Measurements from ENCODE around the gene BCL2L15.

BCL2L15 gene

GRCh38 chr1:113886417-113887401, 672 bp downstream of the BCL2L15 start:
- Histone ChIP-seq H3K27ac (ENCODE audit: low read depth, low read length) (no peak overlapping the region), H3K9me2 (replicated peaks; ENCODE audit: control insufficient read depth, low read length) (no peaks in the 10 kb centered on the region), H4K20me1 (ENCODE audit: control insufficient read depth, insufficient read depth, low read depth, low read length) (no peaks in the 10 kb centered on the region), H3K79me2 (ENCODE audit: control insufficient read depth, low read length) (no peaks in the 10 kb centered on the region), H3K27me3 (ENCODE audit: control insufficient read depth, low read length) (no peaks in the 10 kb centered on the region), H3K36me3 (ENCODE audit: control insufficient read depth, low read length) (no peaks in the 10 kb centered on the region), H3K4me3 (ENCODE audit: low read length) (no peak overlapping the region), H3F3A (ENCODE audit: control insufficient read depth, insufficient read depth) (no peaks in the 10 kb centered on the region), H3K9me3 (ENCODE audit: control insufficient read depth, insufficient read depth, low read length) (no peaks in the 10 kb centered on the region), H3K4me2 (ENCODE audit: low read length) (no peak overlapping the region), H3K4me1 (ENCODE audit: control insufficient read depth, low read length) (peaks cover 8% of the 10 kb centered on the region)
- TF ChIP-seq EZH2phosphoT487 (IDR thresholded peaks at IDR 0.05; ENCODE audit: borderline replicate concordance, low read length) (no peak), CTCF (IDR thresholded peaks at IDR 0.05; ENCODE audit: low read depth, low read length, poor library complexity, severe bottlenecking) (no peak)

GRCh38 chr1:113881661-113882060, 5.7 kb downstream of the BCL2L15 start:
- Histone ChIP-seq H3K79me2 (ENCODE audit: control insufficient read depth, low read length) (no peaks in the 10 kb centered on the region), H3K9me2 (replicated peaks; ENCODE audit: control insufficient read depth, low read length) (no peaks in the 10 kb centered on the region), H3K4me2 (ENCODE audit: low read length) (no peak overlapping the region), H4K20me1 (ENCODE audit: control insufficient read depth, insufficient read depth, low read depth, low read length) (no peaks in the 10 kb centered on the region), H3K4me3 (ENCODE audit: low read length) (no peak overlapping the region), H3F3A (ENCODE audit: control insufficient read depth, insufficient read depth) (no peaks in the 10 kb centered on the region), H3K27me3 (ENCODE audit: control insufficient read depth, low read length) (no peaks in the 10 kb centered on the region), H3K9me3 (ENCODE audit: control insufficient read depth, insufficient read depth, low read length) (no peaks in the 10 kb centered on the region), H3K27ac (ENCODE audit: low read depth, low read length) (no peak overlapping the region), H3K36me3 (ENCODE audit: control insufficient read depth, low read length) (no peaks in the 10 kb centered on the region), H3K4me1 (ENCODE audit: control insufficient read depth, low read length) (peaks cover 5% of the 10 kb centered on the region; the same call in 1 of the 2 replicates)
- TF ChIP-seq CTCF (IDR thresholded peaks at IDR 0.05; ENCODE audit: low read depth, low read length, poor library complexity, severe bottlenecking) (no peak), EZH2phosphoT487 (IDR thresholded peaks at IDR 0.05; ENCODE audit: borderline replicate concordance, low read length) (no peak)

GRCh38 chr1:113879739-113880038, 7.7 kb downstream of the BCL2L15 start:
- peaks cover 10% of the 10 kb centered on the region for H3K4me1 ChIP-seq (ENCODE audit: control insufficient read depth, low read length)
- H3K36me3 ChIP-seq (ENCODE audit: control insufficient read depth, low read length), result no peaks in the 10 kb centered on the region
- no peaks in the 10 kb centered on the region for H3K27me3 ChIP-seq (ENCODE audit: control insufficient read depth, low read length)
- no peaks in the 10 kb centered on the region for H4K20me1 ChIP-seq (ENCODE audit: control insufficient read depth, insufficient read depth, low read depth, low read length)
- no peaks in the 10 kb centered on the region for H3K9me2 ChIP-seq (replicated peaks; ENCODE audit: control insufficient read depth, low read length)
- H3F3A ChIP-seq (ENCODE audit: control insufficient read depth, insufficient read depth), result no peaks in the 10 kb centered on the region
- H3K9me3 ChIP-seq (ENCODE audit: control insufficient read depth, insufficient read depth, low read length), result no peaks in the 10 kb centered on the region
- no peak overlapping the region for H3K27ac ChIP-seq (ENCODE audit: low read depth, low read length)
- TF ChIP-seq CTCF (IDR thresholded peaks at IDR 0.05; ENCODE audit: low read depth, low read length, poor library complexity, severe bottlenecking) (no peak), EZH2phosphoT487 (IDR thresholded peaks at IDR 0.05; ENCODE audit: borderline replicate concordance, low read length) (no peak)
- H3K4me3 ChIP-seq (ENCODE audit: low read length), result no peak overlapping the region
- no peaks in the 10 kb centered on the region for H3K79me2 ChIP-seq (ENCODE audit: control insufficient read depth, low read length)
- H3K4me2 ChIP-seq (ENCODE audit: low read length), result no peak overlapping the region
